ENCODE data around the gene SEZ6L2. TPM values are rescaled to one million over a fixed set of nuclear protein-coding genes. Genes with fewer than 3 reads are reported as not detected.

SEZ6L2 gene
- total and polyA plus RNA-seq, 9 of the 15 experiments (the other 6 are each of a cell fraction or from before 2014, with no cell fraction given) = 0.10 to 2.1 (median 0.72) TPM

DNA sequence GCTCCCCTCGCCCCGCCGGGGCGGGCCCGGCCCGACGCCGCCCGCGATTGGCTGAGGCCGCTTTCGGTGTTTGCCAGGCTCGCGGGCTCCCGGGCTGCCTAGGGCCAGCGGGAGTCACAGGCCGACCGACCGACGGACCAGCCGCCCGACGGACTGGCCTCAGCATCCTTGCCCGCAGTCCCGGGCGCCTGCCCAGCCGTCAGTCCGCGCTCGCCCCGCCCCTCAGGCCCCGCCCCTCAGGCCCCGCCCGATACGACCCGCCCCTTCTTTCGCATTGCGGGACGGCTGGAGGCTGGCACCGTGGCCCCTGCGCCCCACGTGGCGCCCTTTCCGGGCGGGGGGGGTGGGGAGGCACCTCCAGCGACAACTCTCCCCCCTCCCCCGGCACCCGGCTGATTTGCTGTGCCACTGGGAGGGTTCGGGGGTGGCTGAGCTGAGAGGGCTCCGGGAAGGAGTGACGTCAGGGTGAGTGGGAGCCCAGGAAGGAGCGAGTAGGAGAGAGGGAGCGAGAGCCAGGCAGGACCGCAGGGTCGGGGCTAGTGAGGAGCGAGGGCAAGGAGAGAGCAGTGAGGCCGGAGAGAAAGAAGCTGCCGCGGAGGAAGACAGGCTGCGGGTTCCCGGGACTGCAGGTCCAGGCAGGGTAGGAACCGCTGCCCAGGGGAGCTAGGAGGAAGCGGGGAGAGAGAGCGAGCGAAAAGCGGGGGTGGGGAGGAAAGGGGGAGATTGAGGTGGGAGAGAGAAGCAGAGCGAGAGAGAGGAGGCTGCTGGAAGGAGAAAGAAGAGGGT lies 945 bp upstream of the SEZ6L2 start, which contains the start of gene ASPHD1 (continued):
- 0 out of 2 replicates have a peak, but pooled peaks have one; percentile 66 for TF ChIP-seq NR2C2 (CRISPR knock-in tag; IDR thresholded peaks at IDR 0.05)
- TF ChIP-seq NR2C2 (tag; IDR thresholded peaks at IDR 0.05) = no peak
- TF ChIP-seq RBM39 (optimal IDR thresholded peaks at IDR 0.05; ENCODE audit: low read depth, low read length) = no peak
- TF ChIP-seq, protein P1, sequence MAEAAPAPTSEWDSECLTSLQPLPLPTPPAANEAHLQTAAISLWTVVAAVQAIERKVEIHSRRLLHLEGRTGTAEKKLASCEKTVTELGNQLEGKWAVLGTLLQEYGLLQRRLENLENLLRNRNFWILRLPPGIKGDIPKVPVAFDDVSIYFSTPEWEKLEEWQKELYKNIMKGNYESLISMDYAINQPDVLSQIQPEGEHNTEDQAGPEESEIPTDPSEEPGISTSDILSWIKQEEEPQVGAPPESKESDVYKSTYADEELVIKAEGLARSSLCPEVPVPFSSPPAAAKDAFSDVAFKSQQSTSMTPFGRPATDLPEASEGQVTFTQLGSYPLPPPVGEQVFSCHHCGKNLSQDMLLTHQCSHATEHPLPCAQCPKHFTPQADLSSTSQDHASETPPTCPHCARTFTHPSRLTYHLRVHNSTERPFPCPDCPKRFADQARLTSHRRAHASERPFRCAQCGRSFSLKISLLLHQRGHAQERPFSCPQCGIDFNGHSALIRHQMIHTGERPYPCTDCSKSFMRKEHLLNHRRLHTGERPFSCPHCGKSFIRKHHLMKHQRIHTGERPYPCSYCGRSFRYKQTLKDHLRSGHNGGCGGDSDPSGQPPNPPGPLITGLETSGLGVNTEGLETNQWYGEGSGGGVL (CRISPR knock-in tag; IDR thresholded peaks at IDR 0.05) = no peak
- no peak for TF ChIP-seq PHB2 (IDR thresholded peaks at IDR 0.05; ENCODE audit: low read depth)
- no peak for TF ChIP-seq CBX3 (IDR thresholded peaks at IDR 0.05; ENCODE audit: borderline replicate concordance in 1 of 2, low read length in 2 of 2)
- peak; percentile 46; the same call in 1 of the 2 replicates for TF ChIP-seq ZBTB43 (CRISPR knock-in tag; IDR thresholded peaks at IDR 0.05)
- TF ChIP-seq RBM14 (IDR thresholded peaks at IDR 0.05; ENCODE audit: borderline replicate concordance, insufficient read depth, low read depth, low read length) = no peak
- peak; percentile 58; the same call in 1 of the 2 replicates for TF ChIP-seq ELF4 (CRISPR knock-in tag; IDR thresholded peaks at IDR 0.05)
- peak in 1 of 2 experiments; percentile 84; a peak in 1 of 4 replicates for TF ChIP-seq ZNF639 (CRISPR knock-in tag; conservative IDR thresholded peaks at IDR 0.05 in 1 of 2, IDR thresholded peaks at IDR 0.05 in 1 of 2)
- no peak for TF ChIP-seq TBL1XR1 (IDR thresholded peaks at IDR 0.05; ENCODE audit: low read length in 2 of 2)
- no peak for TF ChIP-seq FOXM1 (IDR thresholded peaks at IDR 0.05; ENCODE audit: low read depth)
- TF ChIP-seq FOXM1 (CRISPR knock-in tag; IDR thresholded peaks at IDR 0.05; ENCODE audit: low read depth) = peak; percentile 96
- TF ChIP-seq, protein P2, sequence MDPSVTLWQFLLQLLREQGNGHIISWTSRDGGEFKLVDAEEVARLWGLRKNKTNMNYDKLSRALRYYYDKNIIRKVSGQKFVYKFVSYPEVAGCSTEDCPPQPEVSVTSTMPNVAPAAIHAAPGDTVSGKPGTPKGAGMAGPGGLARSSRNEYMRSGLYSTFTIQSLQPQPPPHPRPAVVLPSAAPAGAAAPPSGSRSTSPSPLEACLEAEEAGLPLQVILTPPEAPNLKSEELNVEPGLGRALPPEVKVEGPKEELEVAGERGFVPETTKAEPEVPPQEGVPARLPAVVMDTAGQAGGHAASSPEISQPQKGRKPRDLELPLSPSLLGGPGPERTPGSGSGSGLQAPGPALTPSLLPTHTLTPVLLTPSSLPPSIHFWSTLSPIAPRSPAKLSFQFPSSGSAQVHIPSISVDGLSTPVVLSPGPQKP (CRISPR knock-in tag; IDR thresholded peaks at IDR 0.05) = no peak
- no peak for TF ChIP-seq HNRNPUL1 (IDR thresholded peaks at IDR 0.05; ENCODE audit: low read length)
- no peak for TF ChIP-seq IRF9 (tag; IDR thresholded peaks at IDR 0.05)
- no peak for TF ChIP-seq CHD2 (IDR thresholded peaks at IDR 0.05; ENCODE audit: low read depth, low read length)
- TF ChIP-seq SETDB1 (IDR thresholded peaks at IDR 0.05; ENCODE audit: low read length) = no peak
- no peak for TF ChIP-seq SMARCA5 (IDR thresholded peaks at IDR 0.05)
- no peak for TF ChIP-seq SMARCA4 (IDR thresholded peaks at IDR 0.05)
- no peak for TF ChIP-seq PHF21A (IDR thresholded peaks at IDR 0.05; ENCODE audit: borderline replicate concordance, low read depth)

All from K562 (cell line).